Neural progenitor cell (in vitro differentiated cells): ENCODE results near the gene TRAPPC10. TPM values are rescaled to one million over a fixed set of nuclear protein-coding genes. Genes with fewer than 3 reads are reported as not detected.

ENCODE experiments used
- DNase-seq: peaks from one replicate; pipeline ENCODE4 v3.0.0-alpha.2; 2016; ENCODE audit warnings: low spot score
- H2AFZ ChIP-seq: fragments of 200-600 bp; sonication (generic); replicated peaks from 2 replicates; pipeline ENCODE4 v1.6.1; 2016; ENCODE audit warnings: antibody characterized with exemption
- H3F3A ChIP-seq: fragments of 200-600 bp; sonication (generic); 2 replicates; pipeline ENCODE4 v1.6.1; 2016; ENCODE audit warnings: antibody characterized with exemption, low read depth
- H3K27ac ChIP-seq: fragments of 200-600 bp; sonication (generic); 2 replicates; pipeline ENCODE4 v1.5.1; 2016; ENCODE audit warnings: mild to moderate bottlenecking
- H3K27me3 ChIP-seq: fragments of 200-600 bp; sonication (generic); 2 replicates; pipeline ENCODE4 v1.6.1; 2016; ENCODE audit warnings: mild to moderate bottlenecking, moderate library complexity
- H3K36me3 ChIP-seq: fragments of 200-600 bp; sonication (generic); 2 replicates; pipeline ENCODE4 v1.5.1; 2016
- H3K4me1 ChIP-seq: fragments of 200-600 bp; sonication (generic); 2 replicates; pipeline ENCODE4 v1.6.1; 2016; ENCODE audit warnings: mixed run types
- H3K4me2 ChIP-seq: fragments of 200-600 bp; sonication (generic); 2 replicates; pipeline ENCODE4 v1.6.1; 2016
- H3K4me3 ChIP-seq: fragments of 200-600 bp; sonication (generic); 2 replicates; pipeline ENCODE4 v1.5.1; 2016
- H3K79me2 ChIP-seq: fragments of 200-600 bp; sonication (generic); 2 replicates; pipeline ENCODE4 v1.6.1; 2016; ENCODE audit warnings: low read depth
- H3K9ac ChIP-seq: fragments of 200-600 bp; sonication (generic); 2 replicates; pipeline ENCODE4 v1.6.1; 2016
- H3K9me3 ChIP-seq: fragments of 200-600 bp; sonication (generic); 2 replicates; pipeline ENCODE4 v1.5.1; 2016; ENCODE audit warnings: low read depth
- H4K20me1 ChIP-seq: fragments of 200-600 bp; sonication (generic); 2 replicates; pipeline ENCODE4 v1.6.1; 2016; ENCODE audit warnings: low read depth
- H3K27ac Mint-ChIP-seq: 3 replicates; pipeline ENCODE4 v1.8.0; 2021; ENCODE audit warnings: mixed read lengths
- H3K27me3 Mint-ChIP-seq: 2 replicates; pipeline ENCODE4 v1.8.0; 2022; ENCODE audit warnings: low read depth, mild to moderate bottlenecking, inconsistent platforms, moderate library complexity, mixed read lengths; ENCODE audit not compliant: insufficient read depth
- H3K36me3 Mint-ChIP-seq: 3 replicates; pipeline ENCODE4 v1.8.0; 2021; ENCODE audit warnings: mixed read lengths
- H3K4me1 Mint-ChIP-seq: 3 replicates; pipeline ENCODE4 v1.8.0; 2021; ENCODE audit warnings: mixed read lengths
- H3K4me3 Mint-ChIP-seq: 3 replicates; pipeline ENCODE4 v1.8.0; 2021; ENCODE audit warnings: mild to moderate bottlenecking, moderate library complexity, mixed read lengths
- H3K9me3 Mint-ChIP-seq: 3 replicates; pipeline ENCODE4 v1.8.0; 2020; ENCODE audit warnings: mixed read lengths
- CTCF ChIP-seq: fragments of 200-600 bp; sonication (generic); IDR thresholded peaks from 2 replicates; pipeline ENCODE4 v1.5.1; 2017; ENCODE audit warnings: antibody characterized with exemption, mild to moderate bottlenecking
- EZH2 ChIP-seq: fragments of 200-600 bp; sonication (generic); IDR thresholded peaks from 2 replicates; pipeline ENCODE4 v1.6.1; 2017; ENCODE audit warnings: antibody characterized with exemption, mild to moderate bottlenecking, moderate library complexity
- EZH2phosphoT487 ChIP-seq: fragments of 200-600 bp; sonication (generic); IDR thresholded peaks from 2 replicates; pipeline ENCODE4 v1.6.1; 2017; ENCODE audit warnings: antibody characterized with exemption
- total RNA-seq: library from RNA; depleted of rRNA; stranded (reverse); fragments of >200 nt; gene quantifications from 2 replicates; pipeline ENCODE4 v1.2.3, GENCODE V29; 2015; ENCODE audit warnings: low replicate concordance

TRAPPC10 gene
- total RNA-seq, 1 donor from 2014 or later = 19.8 TPM

GRCh38 chr21:44064852-44065403, 52.8 kb downstream of the TRAPPC10 start:
- H3K4me1 Mint-ChIP-seq = peaks cover 14% of the 10 kb centered on the region
- Histone ChIP-seq H4K20me1 (peaks cover 10% of the 10 kb centered on the region), H3K79me2 (peaks cover 21% of the 10 kb centered on the region), H3K27me3 (no peaks in the 10 kb centered on the region), H3F3A (no peaks in the 10 kb centered on the region), H3K4me2 (no peak overlapping the region), H3K36me3 (no peaks in the 10 kb centered on the region), H3K4me1 (peaks cover 11% of the 10 kb centered on the region), H3K9ac (no peak overlapping the region), H2AFZ (no peak overlapping the region), H3K27ac (no peak overlapping the region), H3K9me3 (no peaks in the 10 kb centered on the region), H3K4me3 (no peak overlapping the region)
- DNase-seq = no peak
- no peaks in the 10 kb centered on the region for H3K9me3 Mint-ChIP-seq
- no peak overlapping the region for H3K27ac Mint-ChIP-seq
- TF ChIP-seq EZH2phosphoT487 (no peak), EZH2 (no peak), CTCF (no peak)
- peaks cover 3% of the 10 kb centered on the region for H3K27me3 Mint-ChIP-seq
- H3K36me3 Mint-ChIP-seq = peaks cover 12% of the 10 kb centered on the region
- H3K4me3 Mint-ChIP-seq = no peak overlapping the region

GRCh38 chr21:44065428-44065827, 53.3 kb downstream of the TRAPPC10 start:
- peaks cover 11% of the 10 kb centered on the region for H3K4me1 ChIP-seq
- Mint-ChIP-seq H3K27me3 (peaks cover 3% of the 10 kb centered on the region), H3K4me3 (no peak overlapping the region), H3K9me3 (no peaks in the 10 kb centered on the region), H3K4me1 (peaks cover 14% of the 10 kb centered on the region), H3K27ac (no peak overlapping the region), H3K36me3 (peaks cover 12% of the 10 kb centered on the region)
- peaks cover 10% of the 10 kb centered on the region for H4K20me1 ChIP-seq
- no peak overlapping the region for H3K4me3 ChIP-seq
- no peak overlapping the region for H3K4me2 ChIP-seq
- no peaks in the 10 kb centered on the region for H3K27me3 ChIP-seq
- peaks cover 21% of the 10 kb centered on the region for H3K79me2 ChIP-seq
- no peaks in the 10 kb centered on the region for H3K9me3 ChIP-seq
- DNase-seq = no peak
- TF ChIP-seq CTCF (no peak), EZH2phosphoT487 (no peak)
- H3K36me3 ChIP-seq = no peaks in the 10 kb centered on the region
- H3K27ac ChIP-seq = no peak overlapping the region
- no peaks in the 10 kb centered on the region for H3F3A ChIP-seq
- H3K9ac ChIP-seq = no peak overlapping the region
- no peak overlapping the region for H2AFZ ChIP-seq

GRCh38 chr21:44066116-44066515, 54.0 kb downstream of the TRAPPC10 start:
- no peak overlapping the region for H3K4me3 ChIP-seq
- H3K4me1 ChIP-seq = peaks cover 11% of the 10 kb centered on the region
- H3K79me2 ChIP-seq = peaks cover 21% of the 10 kb centered on the region
- no peak for DNase-seq
- H3K27me3 ChIP-seq = no peaks in the 10 kb centered on the region
- H3K9me3 ChIP-seq = no peaks in the 10 kb centered on the region
- Mint-ChIP-seq H3K4me3 (no peak overlapping the region), H3K36me3 (peaks cover 12% of the 10 kb centered on the region), H3K27me3 (peaks cover 6% of the 10 kb centered on the region), H3K27ac (peak overlapping the region; percentile 89), H3K4me1 (peaks cover 14% of the 10 kb centered on the region), H3K9me3 (no peaks in the 10 kb centered on the region)
- H3K27ac ChIP-seq = no peak overlapping the region
- no peaks in the 10 kb centered on the region for H3K36me3 ChIP-seq
- TF ChIP-seq CTCF = no peak
- no peak for TF ChIP-seq EZH2phosphoT487
- TF ChIP-seq EZH2 = no peak
- H4K20me1 ChIP-seq = peaks cover 10% of the 10 kb centered on the region
- H3F3A ChIP-seq = no peaks in the 10 kb centered on the region
- H3K4me2 ChIP-seq = no peak overlapping the region
- no peak overlapping the region for H3K9ac ChIP-seq
- no peak overlapping the region for H2AFZ ChIP-seq
